ENCODE measurements around the gene SGMS1. TPM values are rescaled to one million over a fixed set of nuclear protein-coding genes. Genes with fewer than 3 reads are reported as not detected.

The SGMS1 gene
- total RNA-seq, 6 experiments from 2014 or later = 13.6 to 49.8 (median 20.0) TPM

- TF ChIP-seq CTCF (IDR thresholded peaks at IDR 0.05) (no peak), POLR2A (IDR thresholded peaks at IDR 0.05) (no peak)
- peak; percentile 56 to 75 (median 62) for ATAC-seq
- no peak overlapping the region for H3K4me3 ChIP-seq
- H3K9me3 ChIP-seq = no peaks in the 10 kb centered on the region
- no peaks in the 10 kb centered on the region for H3K27me3 ChIP-seq
- H3K4me1 ChIP-seq = peaks cover 0 to 47% (median 5%) of the 10 kb centered on the region in 4 donors
- DNase-seq = peak in 2 of 3 donors; percentile 25 to 46
- WGBS (ENCODE audit: insufficient coverage, low coverage, low lambda C conversion rate, missing lambda C conversion rate) = 23% methylated on average over 2 of the region's 2 CpGs
- intact Hi-C loops (cut with DNase I) = no loop called here
- no peaks in the 10 kb centered on the region for H3K36me3 ChIP-seq
- H3K27ac ChIP-seq = peak overlapping the region; percentile 3 to 48 (median 44)
Observed at GRCh38 chr10:50385624-50386023, 238.1 kb downstream of the SGMS1 start.

- no peaks in the 10 kb centered on the region for H3K9me3 ChIP-seq
- H3K36me3 ChIP-seq = no peaks in the 10 kb centered on the region
- no peak overlapping the region for H3K4me3 ChIP-seq
- TF ChIP-seq POLR2A (IDR thresholded peaks at IDR 0.05) = no peak
- TF ChIP-seq CTCF (IDR thresholded peaks at IDR 0.05) = no peak
- no peaks in the 10 kb centered on the region for H3K27me3 ChIP-seq
- ATAC-seq = no peak
- 58% methylated on average over 2 of the region's 2 CpGs for WGBS (ENCODE audit: insufficient coverage, low coverage, low lambda C conversion rate, missing lambda C conversion rate)
- DNase-seq = no peak
- H3K27ac ChIP-seq = peak overlapping the region; percentile 3 to 48 (median 38)
- peaks cover 0 to 40% (median 3%) of the 10 kb centered on the region in 4 donors for H3K4me1 ChIP-seq
- intact Hi-C loops (cut with DNase I) = no loop called here
Observed at GRCh38 chr10:50384898-50385297, 238.9 kb downstream of the SGMS1 start.

- no peak for TF ChIP-seq CTCF (IDR thresholded peaks at IDR 0.05)
- no peak for TF ChIP-seq POLR2A (IDR thresholded peaks at IDR 0.05)
- Histone ChIP-seq H3K36me3 (no peaks in the 10 kb centered on the region), H3K27me3 (no peaks in the 10 kb centered on the region), H3K9me3 (no peaks in the 10 kb centered on the region), H3K27ac (no peak overlapping the region), H3K4me3 (no peak overlapping the region), H3K4me1 (peaks cover 0 to 34% (median 3%) of the 10 kb centered on the region in 4 donors)
- DNase-seq (no peak), ATAC-seq (no peak)
- intact Hi-C loops (cut with DNase I) = no loop called here
Observed at GRCh38 chr10:50384238-50384637, 239.5 kb downstream of the SGMS1 start.

GRCh38 chr10:50382576-50383023 is 241.2 kb downstream of the SGMS1 start:
- DNase-seq = no peak
- Histone ChIP-seq H3K27ac (no peak overlapping the region), H3K4me1 (peaks cover 0 to 22% (median 0%) of the 10 kb centered on the region in 4 donors), H3K36me3 (no peaks in the 10 kb centered on the region), H3K9me3 (no peaks in the 10 kb centered on the region), H3K4me3 (no peak overlapping the region), H3K27me3 (no peaks in the 10 kb centered on the region)
- intact Hi-C loops (cut with DNase I) = no loop called here
- no peak for TF ChIP-seq POLR2A (IDR thresholded peaks at IDR 0.05)
- no peak for TF ChIP-seq CTCF (IDR thresholded peaks at IDR 0.05)
- WGBS (ENCODE audit: insufficient coverage, low coverage, low lambda C conversion rate, missing lambda C conversion rate) = 33% methylated on average over 4 of the region's 4 CpGs
- peak in 1 of 4 donors; percentile 9 for ATAC-seq

DNA sequence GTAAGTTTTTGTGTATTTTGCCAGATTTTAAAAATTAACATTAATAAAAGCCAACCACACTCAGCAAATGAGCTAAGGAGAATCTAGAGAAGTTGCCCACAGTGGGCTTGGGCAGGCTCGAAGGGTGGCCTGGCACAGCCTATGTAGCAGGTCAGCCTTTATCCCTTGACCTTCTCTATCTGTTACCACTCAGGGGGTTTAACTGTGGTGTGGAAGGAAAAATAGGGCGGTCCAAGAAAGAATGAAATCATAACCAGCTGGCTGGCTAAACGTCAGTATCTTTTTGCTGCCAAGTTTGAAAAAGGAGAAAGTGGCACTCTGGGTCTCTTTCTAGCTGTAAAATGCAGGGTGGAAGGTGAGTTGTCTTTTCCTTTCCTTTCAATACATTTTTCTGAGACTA is 242.1 kb downstream of the SGMS1 start:
- Histone ChIP-seq H3K27me3 (no peaks in the 10 kb centered on the region), H3K4me1 (peaks cover 0 to 22% (median 0%) of the 10 kb centered on the region in 4 donors), H3K36me3 (no peaks in the 10 kb centered on the region), H3K9me3 (no peaks in the 10 kb centered on the region), H3K4me3 (no peak overlapping the region), H3K27ac (no peak overlapping the region)
- TF ChIP-seq CTCF (IDR thresholded peaks at IDR 0.05) = no peak
- TF ChIP-seq POLR2A (IDR thresholded peaks at IDR 0.05) = no peak
- ATAC-seq (no peak), DNase-seq (no peak)
- intact Hi-C loops (cut with DNase I) = no loop called here
- 61% methylated on average over 3 of the region's 3 CpGs for whole genome bisulfite sequencing (ENCODE audit: insufficient coverage, low coverage, low lambda C conversion rate, missing lambda C conversion rate)
